Breast epithelium (tissue), 4 donors: ENCODE data around the gene SKAP1. TPM values are rescaled to one million over a fixed set of nuclear protein-coding genes. Genes with fewer than 3 reads are reported as not detected.

ENCODE experiments used
- DNase-seq, 2 donors: peaks; one replicate each; pipeline ENCODE4 v3.0.0-alpha.2; 2019; ENCODE audit warnings: low spot score in 2 of 2
- H3K27ac ChIP-seq, 2 donors: fragments of 200-600 bp; sonication (generic) in 1 of 2; one replicate each; pipeline ENCODE4 v1.5.1; 2016 to 2019; ENCODE audit warnings: mild to moderate bottlenecking in 1 of 2
- H3K27me3 ChIP-seq, 2 donors: fragments of 200-600 bp; sonication (generic) in 1 of 2; one replicate each; pipeline versions ENCODE4 v1.5.1 to v1.6.0; 2017 to 2019; ENCODE audit warnings: control low read depth in 1 of 2, mild to moderate bottlenecking in 1 of 2
- H3K36me3 ChIP-seq: fragments of 200-600 bp; one replicate; pipeline ENCODE4 v1.5.1; 2019
- H3K4me1 ChIP-seq, 2 donors: fragments of 200-600 bp; sonication (generic); one replicate each; pipeline ENCODE4 v1.5.1; 2016 to 2019; ENCODE audit warnings: control low read depth in 1 of 2
- H3K4me3 ChIP-seq, 3 donors: fragments of 200-600 bp; sonication (generic); 1 replicate in 2 of 3; 2 replicates in 1 of 3; pipeline ENCODE4 v1.5.1; 2016 to 2019; ENCODE audit warnings: mild to moderate bottlenecking in 3 of 3, moderate library complexity in 2 of 3
- H3K9me3 ChIP-seq, 2 donors: fragments of 200-600 bp; sonication (generic) in 1 of 2; one replicate each; pipeline ENCODE4 v1.5.1; 2016 to 2019; ENCODE audit warnings: control low read depth in 1 of 2
- POLR2A ChIP-seq: fragments of 450-650 bp; IDR thresholded peaks from one replicate; pipeline ENCODE4 v1.6.1; 2016; ENCODE audit warnings: antibody characterized with exemption, mild to moderate bottlenecking, moderate library complexity
- POLR2AphosphoS5 ChIP-seq, 3 donors: sonication (generic); formaldehyde crosslinking; IDR thresholded peaks; one replicate each; pipeline ENCODE4 v1.6.1; 2017; ENCODE audit warnings: antibody characterized with exemption in 3 of 3
- intact Hi-C: fragments of 100-400 bp; cut with DNase I; formaldehyde crosslinking; loops from one replicate; pipeline ENCODE4 v1.15.1; 2023; ENCODE audit warnings: low total_unique reads
- total RNA-seq, 3 donors: library from RNA; depleted of rRNA; stranded (reverse); fragments of >200 nt; gene quantifications; one replicate each; pipeline ENCODE4 v1.1.0, GENCODE V29; 2016
- TF ChIP-seq, protein P1 (sequence below), 3 donors: fragments of 450-650 bp; IDR thresholded peaks; one replicate each; pipeline ENCODE4 v1.5.1; 2016 to 2017; ENCODE audit warnings: antibody characterized with exemption in 3 of 3, mild to moderate bottlenecking in 3 of 3, moderate library complexity in 3 of 3

Gene SKAP1
- total RNA-seq, 3 donors from 2014 or later: 1.1 to 7.5 (median 5.9) TPM

DNA sequence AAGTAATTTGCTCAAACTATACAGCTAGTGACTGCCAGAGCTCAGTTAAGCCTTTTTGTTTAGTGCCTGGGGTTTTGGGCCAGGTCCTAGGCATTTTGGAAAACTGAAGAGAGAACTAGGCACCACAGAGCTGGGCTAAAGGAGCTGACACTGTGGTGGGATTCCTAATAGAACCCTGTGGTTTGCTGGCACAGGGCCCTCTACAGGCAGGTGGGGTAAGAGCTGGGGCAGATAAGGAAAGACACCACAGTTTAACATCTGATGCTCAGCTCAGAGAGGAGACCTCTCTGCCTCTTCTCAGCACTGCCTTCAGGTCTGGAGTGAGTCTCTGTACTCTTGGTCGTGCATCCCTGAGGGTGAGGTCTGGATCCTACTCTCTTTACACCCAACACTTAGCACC lies 201.3 kb downstream of the SKAP1 start:
- H3K4me1 ChIP-seq: no peaks in the 10 kb centered on the region
- intact Hi-C loops: no loop called here
- no peak overlapping the region for H3K4me3 ChIP-seq
- TF ChIP-seq POLR2AphosphoS5 (IDR thresholded peaks at IDR 0.05) (no peak), POLR2A (no peak)
- TF ChIP-seq, protein P1, sequence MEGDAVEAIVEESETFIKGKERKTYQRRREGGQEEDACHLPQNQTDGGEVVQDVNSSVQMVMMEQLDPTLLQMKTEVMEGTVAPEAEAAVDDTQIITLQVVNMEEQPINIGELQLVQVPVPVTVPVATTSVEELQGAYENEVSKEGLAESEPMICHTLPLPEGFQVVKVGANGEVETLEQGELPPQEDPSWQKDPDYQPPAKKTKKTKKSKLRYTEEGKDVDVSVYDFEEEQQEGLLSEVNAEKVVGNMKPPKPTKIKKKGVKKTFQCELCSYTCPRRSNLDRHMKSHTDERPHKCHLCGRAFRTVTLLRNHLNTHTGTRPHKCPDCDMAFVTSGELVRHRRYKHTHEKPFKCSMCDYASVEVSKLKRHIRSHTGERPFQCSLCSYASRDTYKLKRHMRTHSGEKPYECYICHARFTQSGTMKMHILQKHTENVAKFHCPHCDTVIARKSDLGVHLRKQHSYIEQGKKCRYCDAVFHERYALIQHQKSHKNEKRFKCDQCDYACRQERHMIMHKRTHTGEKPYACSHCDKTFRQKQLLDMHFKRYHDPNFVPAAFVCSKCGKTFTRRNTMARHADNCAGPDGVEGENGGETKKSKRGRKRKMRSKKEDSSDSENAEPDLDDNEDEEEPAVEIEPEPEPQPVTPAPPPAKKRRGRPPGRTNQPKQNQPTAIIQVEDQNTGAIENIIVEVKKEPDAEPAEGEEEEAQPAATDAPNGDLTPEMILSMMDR (IDR thresholded peaks at IDR 0.05): no peak
- DNase-seq: no peak
- no peaks in the 10 kb centered on the region for H3K9me3 ChIP-seq
- no peaks in the 10 kb centered on the region for H3K36me3 ChIP-seq
- H3K27ac ChIP-seq: peak overlapping the region in 1 of 2 donors; percentile 19
- no peaks in the 10 kb centered on the region for H3K27me3 ChIP-seq

DNA sequence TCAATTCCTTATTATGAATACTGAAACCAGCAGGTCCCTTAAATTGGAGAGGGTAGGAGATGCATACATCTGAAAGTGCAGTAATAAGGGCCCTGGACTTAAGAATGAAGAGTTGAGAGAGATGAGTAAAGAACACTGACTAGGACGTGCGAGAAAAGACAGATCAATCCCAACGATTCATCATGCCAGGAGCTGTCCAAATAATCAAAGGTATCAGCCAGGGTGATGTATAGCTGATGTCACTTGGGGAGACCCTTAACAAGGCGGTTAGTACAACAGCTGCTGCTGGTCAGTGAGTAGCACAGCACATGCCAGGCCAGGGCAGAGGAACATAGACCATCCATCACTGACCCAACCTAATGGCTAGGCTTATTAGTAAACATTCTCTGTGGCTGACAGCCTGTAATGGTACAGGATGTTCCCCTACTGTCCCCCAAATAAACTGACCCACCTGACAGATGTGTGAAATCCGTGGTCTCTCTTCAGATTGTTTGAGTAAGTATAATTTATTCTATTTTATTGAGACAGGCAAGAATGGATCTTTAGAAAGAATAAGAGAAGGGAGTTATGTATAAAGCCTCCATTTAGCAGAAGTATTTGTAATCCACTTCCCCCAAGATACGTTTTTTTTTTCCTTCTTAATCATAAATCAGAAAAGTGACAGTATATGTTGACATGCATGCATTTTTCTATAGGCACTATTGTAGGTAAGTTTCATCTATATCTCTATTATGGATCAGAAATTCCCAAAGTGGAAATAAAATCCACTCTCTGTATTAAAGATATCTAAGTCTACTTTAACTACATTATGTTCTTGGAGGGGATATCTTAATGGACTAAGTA lies 204.1 kb downstream of the SKAP1 start:
- no peak overlapping the region for H3K4me3 ChIP-seq
- H3K27me3 ChIP-seq: no peaks in the 10 kb centered on the region
- TF ChIP-seq POLR2A (no peak), POLR2AphosphoS5 (IDR thresholded peaks at IDR 0.05) (no peak)
- TF ChIP-seq, protein P1 (IDR thresholded peaks at IDR 0.05): no peak
- no peaks in the 10 kb centered on the region for H3K36me3 ChIP-seq
- H3K9me3 ChIP-seq: no peaks in the 10 kb centered on the region
- intact Hi-C loops: no loop called here
- H3K4me1 ChIP-seq: no peaks in the 10 kb centered on the region
- no peak for DNase-seq
- no peak overlapping the region for H3K27ac ChIP-seq

DNA sequence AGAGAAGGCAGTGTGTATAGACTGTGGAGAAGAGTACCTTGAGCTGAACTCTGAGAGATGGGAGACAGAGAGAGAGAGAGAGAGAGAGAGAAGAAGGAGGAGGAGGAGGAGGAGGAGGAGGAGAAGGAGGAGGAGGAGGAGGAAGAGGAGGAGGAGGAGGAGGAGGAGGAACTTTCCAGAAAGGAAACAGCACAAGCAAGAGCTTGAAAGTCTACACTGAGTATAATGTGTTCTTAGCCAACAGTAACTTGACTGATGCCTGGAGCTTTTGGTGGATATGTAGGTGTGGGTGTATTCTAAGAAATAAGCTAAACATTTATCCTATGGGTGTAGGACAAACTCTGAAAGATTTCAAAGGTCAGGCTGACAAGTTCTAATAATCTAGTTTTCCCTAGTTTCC lies 206.1 kb downstream of the SKAP1 start:
- Histone ChIP-seq H3K27ac (no peak overlapping the region), H3K27me3 (no peaks in the 10 kb centered on the region), H3K4me3 (no peak overlapping the region), H3K9me3 (no peaks in the 10 kb centered on the region), H3K4me1 (no peaks in the 10 kb centered on the region), H3K36me3 (no peaks in the 10 kb centered on the region)
- intact Hi-C loops: no loop called here
- no peak for DNase-seq
- TF ChIP-seq POLR2A (no peak), POLR2AphosphoS5 (IDR thresholded peaks at IDR 0.05) (no peak)
- TF ChIP-seq, protein P1 (IDR thresholded peaks at IDR 0.05): no peak

DNA sequence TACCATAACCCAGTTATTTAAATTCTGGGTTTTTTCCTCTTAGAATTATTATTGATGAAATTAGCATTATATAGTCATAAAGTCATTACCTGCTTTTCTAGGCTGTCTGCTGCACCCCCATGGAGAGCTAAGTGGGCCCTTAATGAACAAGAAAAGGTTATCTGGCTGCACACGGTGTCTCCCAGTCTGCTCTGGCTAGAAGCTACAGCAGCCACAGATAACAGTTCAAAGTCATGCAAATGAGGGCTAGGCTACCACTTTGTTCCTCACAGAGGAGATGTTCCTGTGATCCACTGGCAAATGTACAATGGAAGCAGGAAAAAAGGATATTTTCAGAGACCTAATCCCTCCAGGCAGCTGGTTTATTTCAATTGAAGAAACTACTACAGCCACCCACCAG lies 210.4 kb downstream of the SKAP1 start:
- no peaks in the 10 kb centered on the region for H3K4me1 ChIP-seq
- no peak overlapping the region for H3K4me3 ChIP-seq
- no peak for DNase-seq
- TF ChIP-seq, protein P1 (IDR thresholded peaks at IDR 0.05): no peak
- no peak for TF ChIP-seq POLR2A
- no peak for TF ChIP-seq POLR2AphosphoS5 (IDR thresholded peaks at IDR 0.05)
- H3K9me3 ChIP-seq: no peaks in the 10 kb centered on the region
- no peaks in the 10 kb centered on the region for H3K36me3 ChIP-seq
- no peaks in the 10 kb centered on the region for H3K27me3 ChIP-seq
- H3K27ac ChIP-seq: no peak overlapping the region
- intact Hi-C loops: no loop called here

GRCh38 chr17:48215583-48216139 lies 214.4 kb downstream of the SKAP1 start:
- intact Hi-C loops: no loop called here
- Histone ChIP-seq H3K36me3 (no peaks in the 10 kb centered on the region), H3K27me3 (no peaks in the 10 kb centered on the region), H3K4me3 (no peak overlapping the region), H3K27ac (no peak overlapping the region), H3K9me3 (no peaks in the 10 kb centered on the region), H3K4me1 (no peaks in the 10 kb centered on the region)
- no peak for TF ChIP-seq POLR2AphosphoS5 (IDR thresholded peaks at IDR 0.05)
- TF ChIP-seq, protein P1 (IDR thresholded peaks at IDR 0.05): peak in 2 of 3 donors; percentile 24 to 34
- no peak for TF ChIP-seq POLR2A
- no peak for DNase-seq
